ENCODE results near the gene ITGA11. TPM values are rescaled to one million over a fixed set of nuclear protein-coding genes. Genes with fewer than 3 reads are reported as not detected.

The ITGA11 gene
- total RNA-seq, 2 experiments from 2014 or later, result under 0.01 TPM; not detected in 1

DNA sequence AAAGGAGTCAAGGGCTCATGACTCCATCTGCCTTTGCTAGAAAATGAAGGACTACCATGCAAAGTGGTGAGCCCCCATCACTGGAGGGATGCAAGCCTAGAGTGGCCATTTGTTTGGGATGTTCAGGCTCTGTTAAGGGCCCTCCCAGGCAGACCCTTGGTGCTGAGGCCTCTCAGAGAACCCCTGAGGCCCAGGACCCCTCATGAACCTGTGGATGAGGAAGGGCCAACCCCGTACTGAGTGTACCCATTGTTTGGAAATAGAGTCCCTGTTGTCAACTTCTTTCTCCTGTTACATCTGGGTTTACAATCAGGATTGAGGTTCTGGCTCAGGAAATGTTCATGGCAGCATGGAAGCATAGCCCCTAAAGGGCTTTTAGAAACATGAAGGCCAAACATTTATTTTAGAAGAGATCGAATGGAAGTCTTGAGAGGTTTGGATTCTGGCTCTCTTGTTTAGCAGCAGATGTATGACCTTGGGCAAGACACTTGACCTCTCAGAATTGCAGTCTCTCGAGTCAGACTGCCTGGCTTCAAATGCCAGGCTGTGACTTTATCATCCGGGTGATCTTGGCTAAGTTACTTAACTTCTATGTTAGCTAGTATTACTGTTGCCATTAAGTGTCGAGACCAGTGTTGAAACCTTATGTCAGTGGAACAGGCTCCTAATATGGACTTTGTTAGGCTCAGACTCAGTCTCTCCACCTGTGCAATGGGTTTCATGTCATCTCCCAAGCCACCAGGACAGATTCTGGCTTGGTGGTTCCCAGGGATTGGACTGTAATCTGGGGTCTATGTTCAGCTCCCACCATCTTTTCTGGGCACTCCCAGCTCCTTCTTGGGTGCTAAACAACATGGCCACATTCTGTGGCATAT lies 12.4 kb downstream of the ITGA11 start:
- no peaks in the 10 kb centered on the region for H3K79me2 ChIP-seq (ENCODE audit: insufficient read depth, low read depth, low read length)
- intact Hi-C loops (cut with micrococcal nuclease; ENCODE audit: unreplicated experiment), result no loop called here
- no peaks in the 10 kb centered on the region for H3K9me2 ChIP-seq (ENCODE audit: insufficient read depth, low read length)
- no peak overlapping the region for H3K27ac ChIP-seq (ENCODE audit: low read depth, low read length, poor library complexity, severe bottlenecking)
- H3K9me3 ChIP-seq (ENCODE audit: low read length), result no peaks in the 10 kb centered on the region
- no TSS peak for BruUV-seq (replicated peaks)
- no peak for DNase-seq (ENCODE audit: low spot score)
- no peak overlapping the region for H2AFZ ChIP-seq (ENCODE audit: low read length)
- no peaks in the 10 kb centered on the region for H3K36me3 ChIP-seq (ENCODE audit: insufficient read depth, low read length)
- ChIA-PET CTCF (ENCODE audit: unreplicated experiment) (no interaction called here), POLR2A (no interaction called here)
- no peaks in the 10 kb centered on the region for H3K4me1 ChIP-seq (ENCODE audit: insufficient read depth, low read length, poor library complexity, severe bottlenecking)
- TF ChIP-seq, protein P1, sequence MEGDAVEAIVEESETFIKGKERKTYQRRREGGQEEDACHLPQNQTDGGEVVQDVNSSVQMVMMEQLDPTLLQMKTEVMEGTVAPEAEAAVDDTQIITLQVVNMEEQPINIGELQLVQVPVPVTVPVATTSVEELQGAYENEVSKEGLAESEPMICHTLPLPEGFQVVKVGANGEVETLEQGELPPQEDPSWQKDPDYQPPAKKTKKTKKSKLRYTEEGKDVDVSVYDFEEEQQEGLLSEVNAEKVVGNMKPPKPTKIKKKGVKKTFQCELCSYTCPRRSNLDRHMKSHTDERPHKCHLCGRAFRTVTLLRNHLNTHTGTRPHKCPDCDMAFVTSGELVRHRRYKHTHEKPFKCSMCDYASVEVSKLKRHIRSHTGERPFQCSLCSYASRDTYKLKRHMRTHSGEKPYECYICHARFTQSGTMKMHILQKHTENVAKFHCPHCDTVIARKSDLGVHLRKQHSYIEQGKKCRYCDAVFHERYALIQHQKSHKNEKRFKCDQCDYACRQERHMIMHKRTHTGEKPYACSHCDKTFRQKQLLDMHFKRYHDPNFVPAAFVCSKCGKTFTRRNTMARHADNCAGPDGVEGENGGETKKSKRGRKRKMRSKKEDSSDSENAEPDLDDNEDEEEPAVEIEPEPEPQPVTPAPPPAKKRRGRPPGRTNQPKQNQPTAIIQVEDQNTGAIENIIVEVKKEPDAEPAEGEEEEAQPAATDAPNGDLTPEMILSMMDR (conservative IDR thresholded peaks at IDR 0.05; ENCODE audit: low read length), result no peak
- no peak for TF ChIP-seq EZH2phosphoT487 (IDR thresholded peaks at IDR 0.05; ENCODE audit: borderline replicate concordance, low read depth, low read length)
- H4K20me1 ChIP-seq (ENCODE audit: insufficient read depth, low read length), result no peaks in the 10 kb centered on the region
- no peak overlapping the region for H3K4me2 ChIP-seq (ENCODE audit: low read length)
- H3K4me3 ChIP-seq (ENCODE audit: low read depth, low read length, poor library complexity, severe bottlenecking), result no peak overlapping the region

DNA sequence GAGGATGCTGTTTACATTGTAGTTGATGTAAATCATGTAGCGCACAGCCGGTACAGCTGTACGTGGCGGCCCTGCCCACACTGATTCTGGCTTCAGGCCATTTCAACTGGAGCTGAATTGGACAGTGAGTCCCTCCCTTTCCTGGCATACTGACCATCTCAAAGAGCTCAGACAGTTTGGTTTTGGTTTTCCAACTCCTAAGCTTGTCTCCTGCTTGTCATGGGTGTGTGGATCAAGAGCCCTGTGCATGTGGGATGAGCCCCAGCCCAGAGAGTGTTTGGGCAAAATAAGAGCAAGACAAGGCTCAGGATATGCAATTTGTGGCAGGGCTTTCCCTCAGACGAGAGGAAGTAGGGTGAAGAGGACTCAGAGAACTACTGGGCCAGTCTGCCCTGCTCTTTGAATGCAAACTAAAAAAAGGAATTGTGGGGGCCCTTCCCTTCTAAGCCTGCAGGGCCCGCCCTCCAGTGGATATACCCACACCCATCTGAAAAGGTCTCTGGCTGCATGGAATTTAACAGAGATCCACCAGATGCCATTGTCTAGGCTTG lies 13.3 kb downstream of the ITGA11 start:
- no peaks in the 10 kb centered on the region for H3K4me1 ChIP-seq (ENCODE audit: insufficient read depth, low read length, poor library complexity, severe bottlenecking)
- DNase-seq (ENCODE audit: low spot score), result no peak
- no peak overlapping the region for H3K27ac ChIP-seq (ENCODE audit: low read depth, low read length, poor library complexity, severe bottlenecking)
- intact Hi-C loops (cut with micrococcal nuclease; ENCODE audit: unreplicated experiment), result no loop called here
- no peaks in the 10 kb centered on the region for H3K36me3 ChIP-seq (ENCODE audit: insufficient read depth, low read length)
- ChIA-PET POLR2A (no interaction called here), CTCF (ENCODE audit: unreplicated experiment) (no interaction called here)
- no peaks in the 10 kb centered on the region for H3K79me2 ChIP-seq (ENCODE audit: insufficient read depth, low read depth, low read length)
- H3K9me2 ChIP-seq (ENCODE audit: insufficient read depth, low read length), result no peaks in the 10 kb centered on the region
- H3K4me2 ChIP-seq (ENCODE audit: low read length), result no peak overlapping the region
- no peaks in the 10 kb centered on the region for H3K9me3 ChIP-seq (ENCODE audit: low read length)
- no peaks in the 10 kb centered on the region for H4K20me1 ChIP-seq (ENCODE audit: insufficient read depth, low read length)
- H2AFZ ChIP-seq (ENCODE audit: low read length), result no peak overlapping the region
- TF ChIP-seq EZH2phosphoT487 (IDR thresholded peaks at IDR 0.05; ENCODE audit: borderline replicate concordance, low read depth, low read length), result no peak
- TF ChIP-seq, protein P1 (conservative IDR thresholded peaks at IDR 0.05; ENCODE audit: low read length), result no peak
- H3K4me3 ChIP-seq (ENCODE audit: low read depth, low read length, poor library complexity, severe bottlenecking), result no peak overlapping the region
- no TSS peak for BruUV-seq (replicated peaks)

DNA sequence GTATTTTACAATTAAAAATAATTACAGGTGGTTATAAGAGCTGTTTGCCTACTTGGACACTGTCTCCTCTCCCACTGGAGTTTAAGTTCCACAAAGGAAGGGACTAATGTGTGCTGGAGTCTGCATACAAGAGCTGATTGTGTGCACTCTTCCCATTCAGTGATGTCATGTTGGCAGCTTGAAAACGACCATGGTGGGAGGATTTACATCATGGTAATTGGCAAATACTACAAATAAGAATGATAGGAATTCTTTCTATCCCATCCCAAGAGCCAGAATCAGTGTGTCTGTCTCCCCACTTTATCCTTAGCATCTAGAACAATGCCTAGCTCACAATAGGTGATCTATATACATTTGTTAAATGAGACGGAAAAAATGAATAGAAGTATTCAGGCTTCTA lies 14.1 kb downstream of the ITGA11 start:
- no peak for DNase-seq (ENCODE audit: low spot score)
- Histone ChIP-seq H3K9me3 (ENCODE audit: low read length) (no peaks in the 10 kb centered on the region), H3K4me3 (ENCODE audit: low read depth, low read length, poor library complexity, severe bottlenecking) (no peak overlapping the region), H3K4me2 (ENCODE audit: low read length) (no peak overlapping the region), H3K27ac (ENCODE audit: low read depth, low read length, poor library complexity, severe bottlenecking) (no peak overlapping the region), H3K36me3 (ENCODE audit: insufficient read depth, low read length) (no peaks in the 10 kb centered on the region), H3K79me2 (ENCODE audit: insufficient read depth, low read depth, low read length) (no peaks in the 10 kb centered on the region), H2AFZ (ENCODE audit: low read length) (no peak overlapping the region), H4K20me1 (ENCODE audit: insufficient read depth, low read length) (no peaks in the 10 kb centered on the region), H3K9me2 (ENCODE audit: insufficient read depth, low read length) (no peaks in the 10 kb centered on the region), H3K4me1 (ENCODE audit: insufficient read depth, low read length, poor library complexity, severe bottlenecking) (no peaks in the 10 kb centered on the region)
- BruUV-seq (replicated peaks), result no TSS peak
- TF ChIP-seq, protein P1 (conservative IDR thresholded peaks at IDR 0.05; ENCODE audit: low read length), result no peak
- no peak for TF ChIP-seq EZH2phosphoT487 (IDR thresholded peaks at IDR 0.05; ENCODE audit: borderline replicate concordance, low read depth, low read length)
- ChIA-PET CTCF (ENCODE audit: unreplicated experiment) (no interaction called here), POLR2A (no interaction called here)
- intact Hi-C loops (cut with micrococcal nuclease; ENCODE audit: unreplicated experiment), result no loop called here
